ENCODE results near the gene DDX4. TPM values are rescaled to one million over a fixed set of nuclear protein-coding genes. Genes with fewer than 3 reads are reported as not detected.

Gene DDX4
- polyA plus RNA-seq, 3 donors from 2014 or later: not detected

Other genes starting within 250 kb of the DDX4 start
- gene PLPP1, start 203.1 kb upstream of the DDX4 start, polyA plus RNA-seq: 1 to 10 TPM; 2.2 to 9.8 (median 3.4) TPM
- gene SLC38A9, start 25.7 kb upstream of the DDX4 start, polyA plus RNA-seq: 10 to 100 TPM in 2 of 3 donors, 1 to 10 TPM in 1; 6.9 to 15.4 (median 15.2) TPM
- gene IL31RA, start 113.3 kb downstream of the DDX4 start, polyA plus RNA-seq: not detected

Data from immature natural killer cell (primary cell).